ENCODE results near the gene TOR1AIP1.

TOR1AIP1 gene

GRCh38 chr1:179881642-179882252 is 338 bp upstream of the TOR1AIP1 start:
- no peak for DNase-seq (ENCODE audit: low read depth in 2 of 2)

DNA sequence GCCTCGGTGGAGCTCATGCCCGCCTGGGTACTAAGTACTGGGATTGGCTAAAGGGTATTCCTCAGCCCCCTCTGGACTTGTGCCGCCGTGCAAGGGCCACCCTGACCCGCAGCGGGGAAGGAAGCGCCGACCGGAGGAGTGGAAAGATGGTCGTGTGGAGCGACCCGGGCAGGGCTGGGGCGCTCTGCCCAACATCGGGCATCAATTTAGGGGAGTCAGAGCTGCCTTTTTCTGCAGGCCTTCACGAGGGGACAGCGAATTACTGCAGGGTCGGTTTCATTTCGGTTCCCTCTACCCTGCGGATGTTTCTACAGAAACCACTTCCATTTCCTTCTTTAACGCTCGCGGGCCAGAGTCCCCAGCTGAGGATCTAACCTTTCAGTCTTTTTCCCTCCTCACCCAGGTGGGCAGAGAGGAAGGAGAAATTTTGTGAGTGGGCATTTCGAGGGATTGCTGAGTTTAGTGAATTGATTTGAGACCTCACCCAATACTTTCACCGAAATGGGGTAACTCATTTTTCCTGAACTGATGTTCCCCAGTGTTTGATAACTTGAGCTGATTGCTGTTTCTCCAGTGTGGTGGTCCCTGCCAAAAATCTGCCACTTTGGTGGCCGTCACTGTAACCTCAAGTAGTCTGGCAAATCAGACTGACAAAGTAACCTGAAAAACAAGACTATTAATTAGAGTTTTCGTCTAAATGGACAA is 1.1 kb downstream of the TOR1AIP1 start:
- DNase-seq (ENCODE audit: low read depth in 2 of 2): peak in 1 of 2 donors; percentile 4

GRCh38 chr1:179883745-179884138 is 1.7 kb downstream of the TOR1AIP1 start:
- DNase-seq (ENCODE audit: low read depth in 2 of 2): peak in 1 of 2 donors; percentile 68

DNA sequence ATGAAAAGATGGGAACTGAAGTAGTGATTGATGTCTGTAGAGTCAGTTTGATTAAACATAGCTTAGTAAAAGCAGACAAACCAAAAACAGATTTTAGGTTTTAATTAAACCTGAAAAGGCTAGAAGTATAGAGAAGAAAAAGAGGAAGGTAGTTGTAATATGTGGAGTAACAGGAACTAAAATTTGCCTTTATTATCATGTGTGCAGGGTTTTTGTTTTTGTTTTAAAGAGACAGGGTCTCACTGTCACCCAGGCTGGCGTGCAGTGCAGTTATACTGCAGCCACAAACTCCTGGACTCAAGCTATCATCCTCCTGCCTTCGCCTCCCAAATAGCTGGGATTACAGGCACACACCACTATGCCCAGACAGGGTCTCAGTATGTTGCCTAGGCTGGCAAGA is 6.0 kb downstream of the TOR1AIP1 start:
- no peak for DNase-seq (ENCODE audit: low read depth in 2 of 2)

GRCh38 chr1:179889589-179889988 is 7.5 kb downstream of the TOR1AIP1 start:
- no peak for DNase-seq (ENCODE audit: low read depth in 2 of 2)

DNA sequence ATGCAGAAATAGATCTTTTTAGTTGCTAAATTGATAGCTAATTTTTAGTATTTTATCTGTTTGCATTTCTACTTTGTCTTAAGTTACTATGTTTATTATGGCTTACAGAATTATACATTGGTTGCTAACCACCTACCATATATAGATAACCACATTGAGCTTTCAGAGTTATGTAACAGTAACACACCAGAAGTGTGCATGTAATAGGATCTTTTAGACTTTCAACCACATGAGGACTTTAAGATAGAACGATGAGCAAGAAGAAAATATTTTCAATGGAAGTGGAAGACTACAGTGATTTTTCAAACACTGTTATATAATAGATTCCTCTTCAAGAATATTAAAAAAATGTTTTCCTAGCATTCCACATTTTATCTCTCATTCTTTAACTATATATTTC is 28.8 kb downstream of the TOR1AIP1 start:
- no peak for DNase-seq (ENCODE audit: low read depth in 2 of 2)

DNA sequence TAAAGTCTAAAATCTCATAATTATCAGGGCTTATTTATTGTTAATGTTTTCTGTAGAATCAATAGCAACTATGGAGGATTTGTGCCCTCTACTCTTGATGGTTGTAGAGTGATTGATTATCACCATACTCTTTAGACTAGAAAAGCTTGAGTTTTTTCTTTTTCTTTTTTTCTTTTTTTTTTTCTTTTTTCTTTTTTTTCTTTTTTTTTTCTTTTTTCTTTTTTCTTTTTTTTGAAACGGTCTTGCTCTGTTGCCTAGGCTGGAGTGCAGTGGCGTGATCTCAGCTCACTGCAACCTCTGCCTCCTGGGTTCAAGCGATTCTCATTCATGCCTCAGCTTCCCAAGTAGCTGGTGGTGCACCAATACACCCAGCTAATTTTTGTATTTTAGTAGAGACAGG is 29.7 kb downstream of the TOR1AIP1 start:
- DNase-seq (ENCODE audit: low read depth in 2 of 2): no peak

DNA sequence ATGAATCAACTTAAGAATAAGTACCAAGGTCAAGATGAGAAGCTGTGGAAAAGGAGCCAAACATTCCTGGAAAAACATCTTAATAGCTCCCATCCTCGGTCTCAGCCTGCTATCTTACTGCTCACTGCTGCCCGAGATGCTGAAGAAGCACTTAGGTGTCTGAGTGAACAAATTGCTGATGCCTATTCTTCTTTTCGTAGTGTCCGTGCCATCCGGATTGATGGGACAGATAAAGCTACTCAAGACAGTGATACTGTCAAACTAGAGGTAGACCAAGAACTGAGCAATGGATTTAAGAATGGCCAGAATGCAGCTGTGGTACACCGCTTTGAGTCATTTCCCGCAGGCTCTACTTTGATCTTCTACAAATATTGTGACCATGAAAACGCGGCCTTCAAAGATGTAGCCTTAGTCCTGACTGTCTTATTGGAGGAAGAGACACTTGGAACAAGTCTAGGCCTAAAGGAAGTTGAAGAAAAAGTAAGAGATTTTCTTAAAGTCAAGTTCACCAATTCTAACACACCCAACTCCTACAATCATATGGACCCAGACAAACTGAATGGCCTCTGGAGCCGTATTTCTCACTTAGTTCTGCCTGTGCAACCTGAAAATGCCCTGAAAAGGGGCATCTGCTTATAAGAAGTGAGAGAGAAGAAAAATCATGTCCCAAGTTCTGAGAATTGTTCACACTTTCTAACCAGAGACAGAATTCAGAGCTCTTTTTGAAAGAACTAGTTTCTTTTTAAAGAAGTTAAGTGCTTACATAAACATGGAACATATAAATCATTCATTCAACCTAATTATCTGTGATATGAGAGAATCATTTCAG is 35.7 kb downstream of the TOR1AIP1 start:
- no peak for DNase-seq (ENCODE audit: low read depth in 2 of 2)

- no peak for DNase-seq (ENCODE audit: low read depth in 2 of 2)
Observed at GRCh38 chr1:179921472-179921871, 39.4 kb downstream of the TOR1AIP1 start.

- no peak for DNase-seq (ENCODE audit: low read depth in 2 of 2)
Observed at GRCh38 chr1:179921981-179922872, 40.1 kb downstream of the TOR1AIP1 start.

GRCh38 chr1:179923029-179923428 is 40.9 kb downstream of the TOR1AIP1 start:
- DNase-seq (ENCODE audit: low read depth in 2 of 2): no peak

DNA sequence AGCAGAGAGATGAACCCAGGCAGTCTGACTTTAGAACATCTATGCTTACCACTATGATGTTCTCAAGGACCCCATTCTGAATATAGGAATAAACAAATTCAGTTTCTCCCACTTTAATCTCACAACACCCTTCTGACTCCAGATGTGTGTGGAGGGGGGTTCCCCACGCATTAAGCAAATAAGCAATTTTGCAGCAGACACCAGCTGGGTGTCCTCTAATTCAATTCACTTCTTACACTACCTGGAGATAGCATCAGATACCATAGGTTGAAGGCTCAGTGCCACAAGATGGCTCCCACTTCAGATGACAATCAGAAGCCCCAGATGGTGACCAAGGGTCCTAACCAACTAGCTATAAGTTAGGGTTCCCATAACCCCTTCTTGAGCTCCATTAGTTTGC is 42.2 kb downstream of the TOR1AIP1 start:
- no peak for DNase-seq (ENCODE audit: low read depth in 2 of 2)

DNA sequence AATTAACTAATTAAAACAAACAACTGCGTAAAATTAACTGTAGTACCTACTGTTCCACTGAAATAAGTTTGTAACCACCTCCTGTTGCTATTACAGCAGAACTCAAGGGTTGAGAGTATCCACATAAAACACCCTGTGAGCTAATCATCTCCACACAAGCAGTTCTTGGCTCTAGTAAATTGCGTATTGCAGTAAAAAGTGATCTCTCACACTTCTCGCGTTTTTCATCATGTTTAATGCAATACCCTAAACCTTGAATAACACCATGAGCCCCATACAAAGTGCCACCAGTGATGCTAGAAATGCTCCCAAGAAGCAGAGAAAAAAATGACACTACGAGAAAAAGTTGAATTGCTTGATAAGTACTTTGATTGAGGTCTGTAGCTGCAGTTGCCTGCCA is 43.2 kb downstream of the TOR1AIP1 start:
- no peak for DNase-seq (ENCODE audit: low read depth in 2 of 2)

- no peak for DNase-seq (ENCODE audit: low read depth in 2 of 2)
Observed at GRCh38 chr1:179925922-179926849, 44.1 kb downstream of the TOR1AIP1 start.

DNA sequence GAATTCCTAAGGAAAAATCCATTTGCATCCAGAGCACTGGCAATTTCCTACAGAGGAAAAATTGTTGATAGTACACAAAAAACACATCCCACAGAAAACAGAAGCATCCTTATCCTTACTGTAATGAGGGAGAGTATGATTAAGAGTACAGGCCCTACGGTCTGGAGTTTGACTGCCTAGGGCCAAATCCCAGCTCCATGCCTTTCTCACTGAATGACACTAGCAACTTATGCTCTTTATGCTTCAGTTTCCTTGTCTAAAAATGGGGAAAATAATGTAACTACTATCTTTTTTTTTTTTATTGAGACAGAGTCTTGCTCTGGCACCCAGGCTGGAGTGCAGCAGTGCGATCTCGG is 44.7 kb downstream of the TOR1AIP1 start:
- no peak for DNase-seq (ENCODE audit: low read depth in 2 of 2)

GRCh38 chr1:179929955-179930798 is 48.1 kb downstream of the TOR1AIP1 start:
- no peak for DNase-seq (ENCODE audit: low read depth in 2 of 2)

DNA sequence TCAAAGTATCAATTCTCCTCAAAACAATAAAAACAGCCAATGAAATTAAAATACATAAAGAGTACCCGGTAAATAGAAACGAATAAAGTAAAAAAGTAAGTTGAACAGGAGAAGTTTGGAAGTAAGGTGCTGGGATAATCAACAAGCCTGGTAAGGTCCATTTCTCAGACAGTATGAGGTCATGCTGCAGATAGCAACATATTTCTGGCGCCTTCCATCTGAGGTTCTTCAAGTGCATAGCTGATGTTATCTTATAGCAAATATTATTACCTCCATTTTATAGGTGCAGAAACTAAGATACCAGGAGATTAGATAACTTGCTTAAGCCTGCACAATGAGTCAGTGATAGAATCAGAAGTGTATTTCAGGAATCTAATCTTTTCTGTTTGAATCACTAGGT is 48.8 kb downstream of the TOR1AIP1 start:
- DNase-seq (ENCODE audit: low read depth in 2 of 2): no peak

DNA sequence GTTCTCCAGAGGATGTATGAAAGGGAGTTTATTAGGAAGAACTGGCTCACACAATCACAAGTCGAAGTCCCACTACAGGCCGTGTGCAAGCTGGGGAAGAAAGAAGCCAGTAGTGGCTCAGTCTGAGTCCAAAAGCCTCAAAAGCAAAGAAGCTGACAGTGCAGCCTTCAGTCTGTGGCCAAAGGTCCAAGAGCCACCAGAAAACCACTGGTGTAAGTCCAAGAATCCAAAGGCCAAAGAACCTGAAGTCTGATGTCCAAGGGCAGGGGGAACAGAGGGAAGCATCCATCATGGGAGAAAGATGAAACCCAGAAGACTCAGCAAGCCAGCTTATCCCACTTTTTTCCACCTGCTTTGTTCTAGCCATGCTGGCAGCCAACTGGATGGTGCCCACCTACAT is 51.1 kb downstream of the TOR1AIP1 start:
- no peak for DNase-seq (ENCODE audit: low read depth in 2 of 2)

- no peak for DNase-seq (ENCODE audit: low read depth in 2 of 2)
Observed at GRCh38 chr1:179935909-179936496, 53.9 kb downstream of the TOR1AIP1 start.
